ENCODE measurements around the gene SMAD4.
"Not testable (repeated sequence)": the region's sequence is repeated elsewhere in the genome, so short reads cannot be mapped to it uniquely, and the experiment has no call there.

GRCh38 chr18:51003174-51003573 is 26.8 kb upstream of the SMAD4 start:
- TF ChIP-seq POLR2A, POLR2AphosphoS5 (IDR thresholded peaks at IDR 0.05; ENCODE audit: low read depth, low read length): not testable (repeated sequence)
